ENCODE measurements around the gene PTCHD4. TPM values are rescaled to one million over a fixed set of nuclear protein-coding genes. Genes with fewer than 3 reads are reported as not detected.
"Not testable (repeated sequence)": the region's sequence is repeated elsewhere in the genome, so short reads cannot be mapped to it uniquely, and the experiment has no call there.

Gene PTCHD4
- total and polyA plus RNA-seq, 2 of the 13 experiments (the other 11 are each of a cell fraction or from before 2014, with no cell fraction given), result 28.4 to 32.9 TPM

DNA sequence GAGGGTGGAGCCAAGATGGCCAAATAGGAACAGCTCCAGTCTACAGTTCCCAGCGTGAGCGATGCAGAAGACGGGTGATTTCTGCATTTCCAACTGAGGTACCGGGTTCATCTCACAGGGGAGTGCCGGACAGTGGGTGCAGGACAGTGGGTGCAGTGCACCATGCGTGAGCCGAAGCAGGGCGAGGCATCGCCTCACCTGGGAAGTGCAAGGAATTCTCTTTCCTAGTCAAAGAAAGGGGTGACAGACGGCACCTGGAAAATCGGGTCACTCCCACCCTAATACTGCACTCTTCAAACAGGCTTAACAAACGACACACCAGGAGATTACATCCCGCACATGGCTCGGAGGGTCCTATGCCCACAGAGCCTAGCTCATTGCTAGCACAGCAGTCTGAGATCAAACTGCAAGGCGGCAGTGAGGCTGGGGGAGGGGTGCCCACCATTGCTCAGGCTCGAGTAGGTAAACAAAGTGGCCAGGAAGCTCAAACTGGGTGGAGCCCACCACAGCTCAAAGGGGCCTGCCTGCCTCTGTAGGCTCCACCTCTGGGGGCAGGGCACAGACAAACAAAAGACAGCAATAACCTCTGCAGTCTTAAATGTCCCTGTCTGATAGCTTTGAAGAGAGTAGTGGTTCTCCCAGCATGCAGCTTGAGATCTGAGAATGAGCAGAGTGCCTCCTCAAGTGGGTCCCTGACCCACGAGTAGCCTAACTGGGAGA is 8.4 kb downstream of the PTCHD4 start:
- BruUV-seq (replicated peaks); in situ Hi-C loops (cut with HindIII; ENCODE audit: extremely low pct_ligation_motif_present, low pct_unique_long_range_greater_than_20kb); intact Hi-C loops (cut with micrococcal nuclease; ENCODE audit: unreplicated experiment); H3K27me3 ChIP-seq (ENCODE audit: control insufficient read depth in 1 of 2, insufficient read depth in 2 of 2, low read length in 2 of 2); H3K9me3 ChIP-seq (ENCODE audit: low read length); FAIRE-seq; H2AFZ ChIP-seq (ENCODE audit: low read length); CTCF ChIA-PET (ENCODE audit: low intra/inter-chr PET ratio, low total read pairs); H3K9ac ChIP-seq (ENCODE audit: insufficient read depth, low read depth, low read length): not testable (repeated sequence)
- H3K36me3 ChIP-seq (replicated peaks in 1 of 2; ENCODE audit: control insufficient read depth in 1 of 2, insufficient read depth in 2 of 2, low read length in 2 of 2), result peaks cover 5 to 15% of the 10 kb centered on the region in 2 experiments
- peak overlapping the region; percentile 49 for H3K27ac ChIP-seq (ENCODE audit: extremely low read length, insufficient read depth, low read length)
- peaks cover 78% of the 10 kb centered on the region for H3K79me2 ChIP-seq (ENCODE audit: insufficient read depth, low read length)
- DNase-seq (ENCODE audit: low spot score) (peak; percentile 77), ATAC-seq (peak; percentile 46)
- H3K4me1 ChIP-seq (ENCODE audit: insufficient read depth, low read length), result peaks cover 76% of the 10 kb centered on the region
- WGBS (ENCODE audit: low lambda C conversion rate), result 59% methylated on average over 17 of the region's 17 CpGs
- peak overlapping the region; percentile 75 for H3K4me2 ChIP-seq (ENCODE audit: low read depth, low read length)
- POLR2A ChIA-PET, result interaction anchor here (0.8 to 1.7 kb wide), 5 partner anchors 9 to 624 kb away, joined by 3 to 5 read pairs (median 3); partner anchors contain the start of gene PTCHD4
- H4K20me1 ChIP-seq (ENCODE audit: insufficient read depth, low read length), result peaks cover 48% of the 10 kb centered on the region
- peak overlapping the region in 2 of 3 experiments; percentile 27 to 52; a peak in 4 of 6 replicates for H3K4me3 ChIP-seq (replicated peaks in 1 of 3; ENCODE audit: insufficient read depth in 1 of 3, low read depth in 2 of 3, low read length in 3 of 3)
- 0 out of 2 replicates have a peak, but pooled peaks have one; percentile 58 for TF ChIP-seq ZNF510 (CRISPR knock-in tag; IDR thresholded peaks at IDR 0.05; ENCODE audit: low read depth)
- TF ChIP-seq, protein P1, sequence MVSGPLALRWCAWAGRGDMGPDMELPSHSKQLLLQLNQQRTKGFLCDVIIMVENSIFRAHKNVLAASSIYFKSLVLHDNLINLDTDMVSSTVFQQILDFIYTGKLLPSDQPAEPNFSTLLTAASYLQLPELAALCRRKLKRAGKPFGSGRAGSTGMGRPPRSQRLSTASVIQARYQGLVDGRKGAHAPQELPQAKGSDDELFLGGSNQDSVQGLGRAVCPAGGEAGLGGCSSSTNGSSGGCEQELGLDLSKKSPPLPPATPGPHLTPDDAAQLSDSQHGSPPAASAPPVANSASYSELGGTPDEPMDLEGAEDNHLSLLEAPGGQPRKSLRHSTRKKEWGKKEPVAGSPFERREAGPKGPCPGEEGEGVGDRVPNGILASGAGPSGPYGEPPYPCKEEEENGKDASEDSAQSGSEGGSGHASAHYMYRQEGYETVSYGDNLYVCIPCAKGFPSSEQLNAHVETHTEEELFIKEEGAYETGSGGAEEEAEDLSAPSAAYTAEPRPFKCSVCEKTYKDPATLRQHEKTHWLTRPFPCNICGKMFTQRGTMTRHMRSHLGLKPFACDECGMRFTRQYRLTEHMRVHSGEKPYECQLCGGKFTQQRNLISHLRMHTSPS (CRISPR knock-in tag; IDR thresholded peaks at IDR 0.05; ENCODE audit: low read depth), result peak; percentile 83
- 0 out of 2 replicates have a peak, but pooled peaks have one; percentile 37 for TF ChIP-seq GFI1 (CRISPR knock-in tag; IDR thresholded peaks at IDR 0.05; ENCODE audit: borderline replicate concordance)
- peak; percentile 87 for TF ChIP-seq SAP130 (CRISPR knock-in tag; IDR thresholded peaks at IDR 0.05; ENCODE audit: low read depth)
- 0 out of 2 replicates have a peak, but pooled peaks have one; percentile 22 for TF ChIP-seq FOXC1 (CRISPR knock-in tag; IDR thresholded peaks at IDR 0.05; ENCODE audit: borderline replicate concordance)
- 0 out of 2 replicates have a peak, but pooled peaks have one; percentile 57 for TF ChIP-seq ZNF337 (CRISPR knock-in tag; IDR thresholded peaks at IDR 0.05; ENCODE audit: borderline replicate concordance, low read depth)
- TF ChIP-seq TCF7 (IDR thresholded peaks at IDR 0.05; ENCODE audit: low read depth), result peak; percentile 37; the same call in 1 of the 2 replicates
- TF ChIP-seq HDAC1 (CRISPR knock-in tag; IDR thresholded peaks at IDR 0.05), result peak; percentile 81
- TF ChIP-seq, protein P2, sequence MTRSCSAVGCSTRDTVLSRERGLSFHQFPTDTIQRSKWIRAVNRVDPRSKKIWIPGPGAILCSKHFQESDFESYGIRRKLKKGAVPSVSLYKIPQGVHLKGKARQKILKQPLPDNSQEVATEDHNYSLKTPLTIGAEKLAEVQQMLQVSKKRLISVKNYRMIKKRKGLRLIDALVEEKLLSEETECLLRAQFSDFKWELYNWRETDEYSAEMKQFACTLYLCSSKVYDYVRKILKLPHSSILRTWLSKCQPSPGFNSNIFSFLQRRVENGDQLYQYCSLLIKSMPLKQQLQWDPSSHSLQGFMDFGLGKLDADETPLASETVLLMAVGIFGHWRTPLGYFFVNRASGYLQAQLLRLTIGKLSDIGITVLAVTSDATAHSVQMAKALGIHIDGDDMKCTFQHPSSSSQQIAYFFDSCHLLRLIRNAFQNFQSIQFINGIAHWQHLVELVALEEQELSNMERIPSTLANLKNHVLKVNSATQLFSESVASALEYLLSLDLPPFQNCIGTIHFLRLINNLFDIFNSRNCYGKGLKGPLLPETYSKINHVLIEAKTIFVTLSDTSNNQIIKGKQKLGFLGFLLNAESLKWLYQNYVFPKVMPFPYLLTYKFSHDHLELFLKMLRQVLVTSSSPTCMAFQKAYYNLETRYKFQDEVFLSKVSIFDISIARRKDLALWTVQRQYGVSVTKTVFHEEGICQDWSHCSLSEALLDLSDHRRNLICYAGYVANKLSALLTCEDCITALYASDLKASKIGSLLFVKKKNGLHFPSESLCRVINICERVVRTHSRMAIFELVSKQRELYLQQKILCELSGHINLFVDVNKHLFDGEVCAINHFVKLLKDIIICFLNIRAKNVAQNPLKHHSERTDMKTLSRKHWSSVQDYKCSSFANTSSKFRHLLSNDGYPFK (CRISPR knock-in tag; IDR thresholded peaks at IDR 0.05; ENCODE audit: borderline replicate concordance), result peak; percentile 44; the same call in 1 of the 2 replicates
- peak; percentile 61 for TF ChIP-seq DMAP1 (CRISPR knock-in tag; IDR thresholded peaks at IDR 0.05)
- peak; percentile 30; the same call in 1 of the 2 replicates for TF ChIP-seq ZNF383 (CRISPR knock-in tag; IDR thresholded peaks at IDR 0.05; ENCODE audit: borderline replicate concordance)
- TF ChIP-seq ZNF160 (CRISPR knock-in tag; IDR thresholded peaks at IDR 0.05), result 0 out of 2 replicates have a peak, but pooled peaks have one; percentile 74
- TF ChIP-seq ZNF205 (CRISPR knock-in tag; IDR thresholded peaks at IDR 0.05), result 0 out of 2 replicates have a peak, but pooled peaks have one; percentile 39

All from HepG2 (cell line).